A549 (cell line): ENCODE measurements around the gene NUDT21.

ENCODE experiments used
- CTCF ChIP-seq: fragments of >200 bp; sonication (Bioruptor Twin); formaldehyde crosslinking; IDR thresholded peaks from 3 replicates; pipeline ENCODE4 v1.5.1; 2016
- RCOR1 ChIP-seq: fragments of 150-350 bp; IDR thresholded peaks from 2 replicates; pipeline ENCODE4 v1.6.1; 2014; ENCODE audit warnings: antibody characterized with exemption, low read length, low read depth

DNA sequence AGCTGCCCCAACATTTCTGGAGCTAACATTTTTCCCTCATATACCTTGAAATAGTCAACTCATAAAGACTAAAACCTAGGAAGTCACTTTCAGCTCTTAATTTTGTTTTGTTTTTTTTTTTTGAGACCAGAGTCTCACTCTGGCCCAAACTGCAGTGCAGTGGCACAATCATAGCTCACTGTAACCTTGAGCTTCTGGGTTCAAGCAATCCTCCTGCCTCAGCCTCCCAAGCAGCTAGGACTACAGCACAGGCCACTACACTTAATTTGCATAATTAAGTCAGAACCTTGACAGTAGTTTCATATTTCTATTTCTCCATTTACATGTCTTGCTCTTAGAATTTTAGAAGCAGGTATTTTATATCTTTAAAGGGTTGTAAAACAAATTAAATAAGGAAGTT lies 30.5 kb downstream of the NUDT21 start:
- TF ChIP-seq CTCF, result no peak
- TF ChIP-seq RCOR1, result no peak
